Trophoblast cell (in vitro differentiated cells and primary cell): ENCODE measurements around the gene ORC2.
A peak's percentile ranks its signal among the peaks of the same experiment; 100 is the strongest.
"Not testable (repeated sequence)": the region's sequence is repeated elsewhere in the genome, so short reads cannot be mapped to it uniquely, and the experiment has no call there.

ENCODE experiments used
- DNase-seq, 2 donors: peaks; one replicate each; pipeline ENCODE4 v3.0.0-alpha.2; 2016
- H2AFZ ChIP-seq: 2 replicates; pipeline ENCODE4 v1.6.1; 2013; ENCODE audit warnings: low read length, moderate library complexity, mild to moderate bottlenecking; ENCODE audit not compliant: insufficient read depth, poor library complexity
- H2AK5ac ChIP-seq: 2 replicates; pipeline ENCODE4 v1.6.1; 2013; ENCODE audit warnings: mild to moderate bottlenecking, low read length
- H2BK120ac ChIP-seq: 2 replicates; pipeline ENCODE4 v1.6.1; 2013; ENCODE audit warnings: low read length, mild to moderate bottlenecking, moderate library complexity; ENCODE audit not compliant: insufficient read depth, poor library complexity
- H2BK12ac ChIP-seq: 2 replicates; pipeline ENCODE4 v1.6.1; 2013; ENCODE audit warnings: mild to moderate bottlenecking, low read length, moderate library complexity
- H2BK5ac ChIP-seq: 2 replicates; pipeline ENCODE4 v1.6.1; 2013; ENCODE audit warnings: low read length, low read depth, moderate library complexity, mild to moderate bottlenecking; ENCODE audit not compliant: poor library complexity
- H3K14ac ChIP-seq: 2 replicates; pipeline ENCODE4 v1.6.1; 2013; ENCODE audit warnings: mild to moderate bottlenecking, low read length
- H3K18ac ChIP-seq: 2 replicates; pipeline ENCODE4 v1.6.1; 2013; ENCODE audit warnings: mild to moderate bottlenecking, low read length
- H3K23ac ChIP-seq: 2 replicates; pipeline ENCODE4 v1.6.1; 2013; ENCODE audit warnings: low read length
- H3K27ac ChIP-seq: 2 replicates; pipeline ENCODE4 v1.5.1; 2013; ENCODE audit warnings: low read depth, mild to moderate bottlenecking, inconsistent platforms, low read length, moderate library complexity
- H3K27me3 ChIP-seq: 2 replicates; pipeline ENCODE4 v1.6.1; 2013; ENCODE audit warnings: inconsistent platforms, mild to moderate bottlenecking, low read length, moderate library complexity; ENCODE audit not compliant: insufficient read depth
- H3K36me3 ChIP-seq, 2 experiments: 1 replicate in 1 of 2; 2 replicates in 1 of 2; pipeline ENCODE4 v1.6.1; 2013; ENCODE audit warnings: low read length in 2 of 2, mild to moderate bottlenecking in 2 of 2, moderate library complexity in 1 of 2; ENCODE audit not compliant: insufficient read depth in 2 of 2, control insufficient read depth in 1 of 2
- H3K4ac ChIP-seq: 2 replicates; pipeline ENCODE4 v1.6.1; 2013; ENCODE audit warnings: low read depth, mild to moderate bottlenecking, low read length, moderate library complexity
- H3K4me1 ChIP-seq, 2 experiments: 1 replicate in 1 of 2; 2 replicates in 1 of 2; pipeline ENCODE4 v1.6.1; 2013; ENCODE audit warnings: low read length in 2 of 2, mild to moderate bottlenecking in 2 of 2, moderate library complexity in 1 of 2; ENCODE audit not compliant: insufficient read depth in 2 of 2, control insufficient read depth in 1 of 2
- H3K4me2 ChIP-seq: 2 replicates; pipeline ENCODE4 v1.6.1; 2013; ENCODE audit warnings: inconsistent platforms, mild to moderate bottlenecking, low read length, moderate library complexity
- H3K4me3 ChIP-seq: 2 replicates; pipeline ENCODE4 v1.5.1; 2013; ENCODE audit warnings: mild to moderate bottlenecking, low read depth, low read length, inconsistent platforms
- H3K79me1 ChIP-seq: one replicate; pipeline ENCODE4 v1.6.1; 2013; ENCODE audit warnings: low read length
- H3K79me2 ChIP-seq: 2 replicates; pipeline ENCODE4 v1.6.1; 2013; ENCODE audit warnings: low read length, mild to moderate bottlenecking; ENCODE audit not compliant: control insufficient read depth, insufficient read depth, poor library complexity
- H3K9ac ChIP-seq: 2 replicates; pipeline ENCODE4 v1.6.1; 2013; ENCODE audit warnings: mild to moderate bottlenecking, low read length
- H3K9me3 ChIP-seq: 2 replicates; pipeline ENCODE4 v1.6.1; 2013; ENCODE audit warnings: low read depth, mild to moderate bottlenecking, control low read depth, inconsistent platforms, low read length; ENCODE audit not compliant: insufficient read depth
- H4K12ac ChIP-seq: 2 replicates; pipeline ENCODE4 v1.6.1; 2013; ENCODE audit warnings: low read depth, mild to moderate bottlenecking, low read length, moderate library complexity
- H4K8ac ChIP-seq: 2 replicates; pipeline ENCODE4 v1.6.1; 2013; ENCODE audit warnings: low read depth, mild to moderate bottlenecking, low read length, moderate library complexity
- H4K91ac ChIP-seq: one replicate; pipeline ENCODE4 v1.6.1; 2013; ENCODE audit warnings: low read depth, mild to moderate bottlenecking, low read length, moderate library complexity
- WGBS: extraction: QIAGEN DNeasy Blood & Tissue Kit; methylation state at CpG from one replicate; pipeline ENCODE4 v1.1.7; 2013; ENCODE audit warnings: missing lambda C conversion rate; ENCODE audit not compliant: insufficient read length, insufficient coverage; ENCODE audit errors: extremely low coverage; 5-methylcytosine and 5-hydroxymethylcytosine counted together

ORC2 gene

DNA sequence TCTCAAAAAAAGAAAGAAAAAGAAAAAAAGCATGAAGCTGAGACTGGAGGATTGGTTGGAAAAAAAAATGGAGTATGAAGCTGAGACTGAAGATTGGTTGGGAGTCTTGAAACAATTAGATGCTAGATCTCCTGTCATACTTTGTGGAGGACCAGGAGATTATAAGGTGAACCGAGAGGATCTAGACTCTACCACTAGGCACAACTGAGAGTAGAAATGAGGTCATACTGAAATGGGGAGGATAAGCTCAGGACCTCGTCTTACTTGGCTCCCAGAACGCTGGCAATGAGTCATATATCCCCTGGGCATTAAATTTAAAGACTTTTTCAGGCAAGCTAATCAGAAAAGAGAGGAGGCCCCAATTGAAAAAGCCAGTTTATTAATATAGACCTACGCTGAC, 3.3 kb upstream of the ORC2 start:
- Histone ChIP-seq H3K9ac (no peak overlapping the region), H2AFZ (no peak overlapping the region), H2AK5ac (no peak overlapping the region), H3K79me1 (peaks cover 6% of the 10 kb centered on the region), H2BK12ac (no peak overlapping the region), H2BK120ac (no peak overlapping the region), H3K4ac (no peak overlapping the region), H3K36me3 (no peaks in the 10 kb centered on the region), H3K23ac (no peak overlapping the region), H4K8ac (no peak overlapping the region), H3K79me2 (peaks cover 3% of the 10 kb centered on the region), H3K18ac (no peak overlapping the region), H3K27me3 (no peaks in the 10 kb centered on the region), H3K9me3 (no peaks in the 10 kb centered on the region), H3K14ac (no peak overlapping the region), H4K12ac (no peak overlapping the region), H3K27ac (no peak overlapping the region), H3K4me2 (no peak overlapping the region), H4K91ac (no peak overlapping the region), H2BK5ac (no peak overlapping the region), H3K4me1 (peaks cover 0 to 3% of the 10 kb centered on the region in 2 experiments), H3K4me3 (no peak overlapping the region)
- WGBS, result no CpG with 5 or more reads among the region's 4 CpGs
- peak; percentile 2 to 41 for DNase-seq

GRCh38 chr2:200964498-200964897, 1.0 kb upstream of the ORC2 start:
- H2AFZ ChIP-seq, result no peak overlapping the region
- no peak overlapping the region for H2BK12ac ChIP-seq
- DNase-seq, result peak in 1 of 2 donors; percentile 10
- H3K4ac ChIP-seq, result no peak overlapping the region
- peaks cover 6% of the 10 kb centered on the region for H3K79me1 ChIP-seq
- H3K4me1 ChIP-seq, result peaks cover 5 to 8% of the 10 kb centered on the region in 2 experiments
- H3K9ac ChIP-seq, result no peak overlapping the region
- no peak overlapping the region for H2BK5ac ChIP-seq
- H2BK120ac ChIP-seq, result no peak overlapping the region
- H3K4me3 ChIP-seq, result no peak overlapping the region
- H4K8ac ChIP-seq, result peak overlapping the region; percentile 69
- H3K9me3 ChIP-seq, result no peaks in the 10 kb centered on the region
- H4K12ac ChIP-seq, result no peak overlapping the region
- H3K27me3 ChIP-seq, result no peaks in the 10 kb centered on the region
- no CpG with 5 or more reads among the region's 6 CpGs for WGBS
- H3K27ac ChIP-seq, result no peak overlapping the region
- no peak overlapping the region for H4K91ac ChIP-seq
- no peak overlapping the region for H3K14ac ChIP-seq
- no peak overlapping the region for H3K18ac ChIP-seq
- H3K36me3 ChIP-seq, result no peaks in the 10 kb centered on the region
- peaks cover 3% of the 10 kb centered on the region for H3K79me2 ChIP-seq
- H2AK5ac ChIP-seq, result no peak overlapping the region
- H3K23ac ChIP-seq, result no peak overlapping the region
- H3K4me2 ChIP-seq, result peak overlapping the region; percentile 73

DNA sequence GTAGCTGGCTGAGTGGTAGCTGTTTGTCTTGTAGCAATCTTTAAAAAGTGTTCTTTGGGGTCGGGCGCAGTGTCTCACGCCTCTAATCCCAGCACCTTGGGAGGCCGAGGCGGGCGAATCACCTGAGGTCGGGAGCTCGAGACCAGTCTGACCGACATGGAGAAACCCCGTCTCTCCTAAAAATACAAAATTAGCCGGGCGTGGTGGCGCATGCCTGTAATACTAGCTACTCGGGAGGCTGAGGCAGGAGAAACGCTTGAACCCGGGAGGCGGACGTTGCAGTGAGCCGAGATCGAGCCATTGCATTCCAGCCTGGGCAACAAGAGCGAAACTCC, 425 bp upstream of the ORC2 start:
- H3K27me3 ChIP-seq, H3K36me3 ChIP-seq, H3K79me1 ChIP-seq, H2AK5ac ChIP-seq, H2BK120ac ChIP-seq, DNase-seq, H3K9me3 ChIP-seq, H2BK12ac ChIP-seq, H3K23ac ChIP-seq, H3K9ac ChIP-seq, H3K79me2 ChIP-seq: not testable (repeated sequence)
- Histone ChIP-seq H2AFZ (peak overlapping the region; percentile 61), H3K14ac (peak overlapping the region; percentile 27), H3K4me3 (peak overlapping the region; percentile 82), H2BK5ac (peak overlapping the region; percentile 50), H4K12ac (peak overlapping the region; percentile 76), H4K8ac (peak overlapping the region; percentile 76), H3K18ac (peak overlapping the region; percentile 32), H4K91ac (peak overlapping the region; percentile 72), H3K27ac (peak overlapping the region; percentile 32), H3K4me1 (peaks cover 5 to 10% of the 10 kb centered on the region in 2 experiments), H3K4me2 (peak overlapping the region; percentile 73), H3K4ac (peak overlapping the region; percentile 35)
- WGBS, result no CpG with 5 or more reads among the region's 21 CpGs

DNA sequence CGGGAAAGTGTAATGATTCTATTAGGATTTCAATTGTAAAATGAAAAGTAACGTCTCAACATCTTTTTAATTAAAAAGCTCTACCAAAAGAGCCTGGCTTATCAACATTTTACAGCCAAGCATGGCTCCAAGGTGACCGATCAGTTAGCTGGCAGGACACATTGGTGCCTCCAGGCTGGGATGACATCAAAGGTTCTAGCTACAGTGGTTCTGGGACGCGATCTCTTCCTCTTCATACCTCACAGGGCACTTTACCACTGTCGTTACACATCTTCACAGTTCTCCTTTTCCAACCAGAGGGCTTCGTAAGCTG, 693 bp downstream of the ORC2 start:
- H3K79me1 ChIP-seq, result peaks cover 6% of the 10 kb centered on the region
- no peak overlapping the region for H2BK5ac ChIP-seq
- H3K36me3 ChIP-seq, result peaks cover 0 to 3% of the 10 kb centered on the region in 2 experiments
- no peak overlapping the region for H3K18ac ChIP-seq
- H3K4me1 ChIP-seq, result peaks cover 5 to 10% of the 10 kb centered on the region in 2 experiments
- no peak overlapping the region for H3K27ac ChIP-seq
- no peak for DNase-seq
- H4K91ac ChIP-seq, result no peak overlapping the region
- no peak overlapping the region for H4K8ac ChIP-seq
- H3K79me2 ChIP-seq, result peaks cover 3% of the 10 kb centered on the region
- peak overlapping the region; percentile 63 for H3K4me2 ChIP-seq
- H4K12ac ChIP-seq, result no peak overlapping the region
- peak overlapping the region; percentile 85 for H3K9ac ChIP-seq
- H3K27me3 ChIP-seq, result no peaks in the 10 kb centered on the region
- H2BK120ac ChIP-seq, result no peak overlapping the region
- no peak overlapping the region for H2AK5ac ChIP-seq
- H2AFZ ChIP-seq, result no peak overlapping the region
- H3K23ac ChIP-seq, result no peak overlapping the region
- H3K9me3 ChIP-seq, result no peaks in the 10 kb centered on the region
- no peak overlapping the region for H2BK12ac ChIP-seq
- no CpG with 5 or more reads among the region's 7 CpGs for WGBS
- peak overlapping the region; percentile 97 for H3K4me3 ChIP-seq
- no peak overlapping the region for H3K14ac ChIP-seq
- H3K4ac ChIP-seq, result peak overlapping the region; percentile 47
